NK-92 treated with Interleukin-12 subunit alpha and Interleukin-12 subunit beta, amount 100 ng/mL, for 24 hours (cell line): ENCODE measurements around the gene KCNAB1.

ENCODE experiments used
- DNase-seq: peaks from one replicate; lab custom pipeline; 2025; lab: John Stamatoyannopoulos, UW

The KCNAB1 gene

DNA sequence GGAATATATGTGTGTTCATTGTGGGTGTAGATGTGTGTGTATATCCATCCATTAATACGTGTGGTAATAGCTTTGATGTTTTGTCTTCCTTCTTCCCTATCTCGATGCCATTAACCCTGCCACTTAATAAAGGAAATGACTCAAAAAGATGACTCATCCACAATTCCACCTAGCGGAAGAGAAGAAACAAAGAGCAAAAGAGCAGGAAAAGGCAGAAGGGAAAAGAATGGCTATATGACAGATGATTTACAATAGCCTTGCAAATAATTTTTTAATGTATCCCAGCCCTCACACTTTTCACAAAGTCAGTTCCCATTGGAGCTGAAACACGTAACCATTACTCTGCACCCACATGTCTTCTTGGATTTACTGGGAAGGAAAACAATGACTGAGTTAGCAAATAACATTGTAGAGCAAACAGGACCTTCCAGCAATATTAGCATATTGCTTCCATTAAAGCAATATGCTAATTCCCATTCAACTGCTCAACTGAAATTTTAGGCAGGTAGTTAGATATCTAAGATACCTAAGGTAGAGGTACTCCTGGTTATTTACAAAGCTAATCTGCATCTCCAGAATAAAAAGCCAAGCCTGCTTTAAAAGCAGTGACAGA, 197.2 kb downstream of the KCNAB1 start:
- no peak for DNase-seq

DNA sequence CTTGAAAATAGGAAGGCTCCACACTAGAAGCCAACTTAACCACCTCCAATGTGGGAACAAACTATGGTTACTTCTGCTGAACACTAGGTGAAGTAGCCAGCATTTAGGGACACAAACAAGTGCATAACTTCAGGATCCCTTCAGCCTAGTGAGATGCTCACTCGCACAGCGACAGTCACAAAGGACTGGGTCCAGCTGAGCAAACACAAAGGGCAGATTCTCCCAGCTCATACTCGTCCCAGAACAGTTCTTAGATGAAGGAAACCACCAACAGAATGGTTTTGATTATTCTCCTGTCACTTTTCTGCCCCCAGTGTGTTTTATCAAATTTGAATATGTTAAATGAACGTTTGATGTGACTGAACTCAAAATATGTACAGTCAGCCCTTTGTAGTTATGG, 201.6 kb downstream of the KCNAB1 start:
- no peak for DNase-seq

DNA sequence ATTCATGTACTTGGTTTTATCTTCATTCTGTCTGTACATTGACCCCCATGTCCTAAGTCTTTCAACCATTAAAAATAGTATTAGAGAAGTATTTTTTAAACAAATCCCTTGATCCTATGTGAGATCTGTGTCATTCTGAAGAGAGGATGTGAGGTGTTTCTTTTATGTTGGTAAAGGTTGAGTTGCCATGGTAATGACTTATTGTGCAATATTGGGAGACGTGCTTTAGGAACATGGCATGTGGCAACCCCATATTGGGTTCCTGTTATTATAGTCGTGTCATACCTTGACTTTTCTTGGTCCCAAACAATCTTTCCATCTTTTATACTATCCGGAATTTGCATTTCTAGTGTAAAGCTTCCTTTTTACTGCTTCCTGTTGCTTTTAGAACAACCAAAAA, 203.1 kb downstream of the KCNAB1 start:
- DNase-seq = no peak

DNA sequence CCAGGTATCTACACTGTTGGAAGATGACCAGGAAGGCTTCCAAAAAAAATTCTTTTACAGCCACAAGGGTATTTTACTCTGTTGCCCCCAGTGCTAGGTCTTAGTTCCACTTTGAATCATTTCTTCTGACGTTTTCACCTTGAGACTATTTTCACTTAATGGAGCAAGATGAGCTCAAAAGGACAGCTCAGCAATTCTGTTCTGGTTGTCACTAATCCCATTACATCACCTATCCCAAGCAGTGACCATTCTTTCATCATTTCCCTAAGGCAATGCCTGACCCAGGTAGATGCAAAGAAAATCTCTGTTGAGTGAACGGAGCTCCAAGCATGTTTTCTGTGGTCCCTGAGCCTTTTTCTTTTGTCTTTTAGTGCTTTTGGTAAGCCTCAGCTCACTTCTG, 210.0 kb downstream of the KCNAB1 start:
- no peak for DNase-seq

DNA sequence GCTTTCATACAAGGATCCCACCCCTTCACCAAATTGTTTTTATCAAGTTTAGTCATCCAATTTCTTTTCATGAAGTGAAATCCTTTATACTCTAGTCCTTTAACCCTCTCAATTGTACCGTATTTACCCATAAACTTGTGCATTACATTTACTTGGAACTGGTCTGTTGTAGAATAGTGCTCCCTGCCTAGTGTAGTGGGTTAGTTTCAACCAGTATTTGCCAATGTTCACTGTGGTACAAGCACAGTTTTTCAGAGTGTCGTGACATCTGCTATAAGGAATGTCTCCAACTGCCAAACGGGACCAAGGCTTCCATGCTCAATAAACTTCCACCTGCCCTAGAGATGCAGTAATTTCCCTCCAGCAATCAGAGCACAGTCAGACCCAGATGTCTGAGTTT, 211.9 kb downstream of the KCNAB1 start:
- DNase-seq = no peak

DNA sequence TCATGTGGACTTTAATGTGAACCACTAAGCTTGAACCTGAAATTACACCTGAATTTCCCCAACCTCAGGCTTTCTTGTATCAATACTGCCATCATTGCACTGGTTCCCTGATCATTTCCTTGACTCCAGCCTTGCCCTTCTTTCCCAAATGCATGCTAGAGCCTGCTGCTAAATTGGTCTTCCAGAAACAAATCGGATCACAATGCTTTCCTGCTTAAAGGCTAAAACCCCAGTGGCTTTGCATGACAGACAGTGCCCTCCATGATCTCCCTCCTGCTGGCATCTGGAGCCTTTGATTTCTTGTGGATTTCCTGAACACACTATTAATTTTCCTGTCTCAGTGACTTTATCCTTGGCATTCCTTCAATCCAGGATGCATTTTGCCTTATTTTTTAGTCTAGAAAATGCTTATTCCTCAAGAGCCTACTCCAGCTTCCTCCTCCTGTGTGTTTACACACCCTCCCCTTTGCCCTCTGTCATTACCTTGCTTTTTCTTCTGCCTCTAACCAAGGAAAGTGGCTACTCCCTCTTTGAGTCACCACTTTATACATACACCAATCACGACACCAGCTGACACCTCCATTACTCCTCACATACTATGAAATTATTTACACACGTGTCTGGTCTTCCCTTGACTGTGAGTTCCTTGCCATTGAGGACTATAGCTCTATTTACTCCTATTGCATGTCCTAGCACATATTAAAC, 214.6 kb downstream of the KCNAB1 start:
- no peak for DNase-seq

DNA sequence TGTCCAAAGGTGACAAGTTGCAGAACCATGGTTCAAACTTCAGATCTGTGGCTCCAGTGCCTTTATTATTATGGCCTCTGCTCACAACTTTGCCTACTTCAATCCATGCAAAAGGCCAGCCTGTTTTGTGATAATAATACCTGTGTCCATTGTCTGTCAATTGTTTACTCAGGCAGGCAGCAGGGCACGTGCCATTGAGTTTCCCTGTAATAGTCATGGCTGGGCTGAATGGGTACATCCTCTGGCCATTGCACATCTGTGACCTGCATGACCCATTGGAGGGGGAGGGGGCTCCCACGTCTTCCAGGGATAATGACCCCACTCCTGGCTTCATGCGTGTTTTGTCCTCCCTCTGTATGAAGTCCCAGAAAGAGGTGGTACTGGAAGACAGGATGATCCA, 219.1 kb downstream of the KCNAB1 start:
- no peak for DNase-seq

DNA sequence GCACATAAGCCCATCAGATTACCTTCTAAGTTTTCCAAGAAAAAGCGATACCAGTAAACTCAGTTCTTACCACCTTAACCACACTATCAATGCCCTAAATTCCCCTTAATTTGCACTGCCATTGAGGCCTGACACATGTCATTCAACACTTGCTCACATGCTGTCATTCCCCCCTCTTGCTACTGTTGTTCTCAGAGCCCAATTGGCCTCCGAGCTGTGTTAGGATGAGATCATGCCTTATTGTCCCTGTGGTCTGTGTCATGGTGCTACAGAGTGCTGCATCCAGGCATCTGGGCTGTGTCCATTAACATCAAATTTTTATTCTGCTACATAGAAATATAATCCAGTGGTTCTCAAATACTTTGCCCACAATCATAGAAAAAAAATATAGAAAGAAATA, 221.0 kb downstream of the KCNAB1 start:
- no peak for DNase-seq

DNA sequence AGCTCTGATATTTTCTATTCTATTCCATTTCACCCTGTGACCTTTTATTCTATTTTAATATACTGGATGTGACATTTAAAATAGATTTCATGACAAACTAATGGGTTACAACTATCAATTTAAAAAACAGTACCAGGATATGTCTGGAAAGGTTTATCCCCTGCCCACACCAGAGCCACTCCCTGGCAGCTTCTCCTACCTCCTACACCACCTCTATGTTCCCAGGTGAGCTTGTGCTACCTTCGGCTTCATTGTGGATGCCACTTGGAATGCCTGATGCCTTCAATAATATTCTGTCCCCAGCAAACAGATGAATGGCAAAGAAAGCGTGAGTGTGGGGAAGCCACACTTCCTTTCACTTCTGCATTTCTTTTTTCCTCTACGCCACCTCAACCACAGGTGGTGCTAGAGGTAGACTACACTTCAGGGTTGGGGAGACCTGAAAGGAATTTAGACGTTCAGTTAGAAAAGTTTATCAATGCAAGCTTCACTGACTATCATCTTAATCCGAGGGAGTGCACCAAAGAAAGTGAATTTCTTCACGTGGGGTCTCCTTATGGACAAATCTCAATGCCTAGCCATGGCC, 221.5 kb downstream of the KCNAB1 start:
- no peak for DNase-seq

DNA sequence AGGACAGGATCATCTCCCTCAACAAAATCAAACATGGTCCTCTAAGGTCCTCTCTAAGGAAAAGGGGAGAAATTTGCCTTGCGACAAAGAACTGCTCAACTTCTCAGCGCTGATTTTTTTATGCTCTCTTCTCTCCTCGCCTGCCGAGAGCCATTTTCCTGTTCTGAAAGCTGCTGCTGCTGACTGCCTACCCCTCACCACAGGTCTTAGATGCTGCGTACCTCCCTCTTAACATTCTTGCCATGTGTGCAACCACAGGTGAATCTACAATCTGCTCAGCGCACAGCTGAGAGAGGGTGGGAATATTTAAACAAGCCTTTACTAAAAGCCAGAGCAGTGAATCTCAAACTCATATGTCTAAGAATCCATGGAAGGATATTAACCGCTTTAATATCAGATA, 223.8 kb downstream of the KCNAB1 start:
- no peak for DNase-seq

DNA sequence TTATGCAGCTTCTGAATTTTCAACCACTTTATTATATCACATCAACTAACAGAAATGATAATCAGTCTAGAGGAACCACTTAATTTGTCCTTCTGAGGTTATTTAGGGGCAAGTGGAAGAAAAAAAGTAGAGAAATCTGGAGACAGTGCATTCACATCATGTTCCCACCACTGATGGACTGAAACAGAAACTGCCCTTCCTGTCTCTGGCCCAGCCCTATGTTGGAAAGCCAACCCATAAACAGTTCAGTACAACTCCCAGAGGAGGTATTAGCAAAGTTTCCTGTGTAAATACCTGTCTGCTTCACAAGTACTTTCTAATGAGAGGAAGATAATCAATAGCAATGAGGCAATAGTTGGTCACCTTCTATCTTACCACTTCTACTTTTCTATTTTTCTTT, 228.7 kb downstream of the KCNAB1 start:
- DNase-seq = no peak

DNA sequence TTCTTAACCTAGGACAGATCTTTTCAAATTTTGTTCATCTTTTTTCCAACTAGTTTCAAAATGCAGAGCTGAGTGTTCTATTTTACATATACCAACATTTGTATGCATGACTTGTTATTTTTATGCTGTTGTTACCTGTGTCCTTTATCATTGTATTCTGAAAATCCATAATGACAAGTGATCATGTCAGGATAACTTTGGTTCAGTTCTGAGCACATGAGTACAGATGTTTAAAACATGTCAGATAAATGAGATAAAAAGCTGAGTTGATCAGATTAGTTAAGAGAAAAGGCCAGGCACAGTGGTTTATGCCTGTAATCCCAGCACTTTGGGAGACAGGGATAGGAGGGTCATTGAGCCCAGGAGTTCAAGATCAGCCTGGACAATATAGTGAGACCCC, 229.6 kb downstream of the KCNAB1 start:
- DNase-seq = no peak

DNA sequence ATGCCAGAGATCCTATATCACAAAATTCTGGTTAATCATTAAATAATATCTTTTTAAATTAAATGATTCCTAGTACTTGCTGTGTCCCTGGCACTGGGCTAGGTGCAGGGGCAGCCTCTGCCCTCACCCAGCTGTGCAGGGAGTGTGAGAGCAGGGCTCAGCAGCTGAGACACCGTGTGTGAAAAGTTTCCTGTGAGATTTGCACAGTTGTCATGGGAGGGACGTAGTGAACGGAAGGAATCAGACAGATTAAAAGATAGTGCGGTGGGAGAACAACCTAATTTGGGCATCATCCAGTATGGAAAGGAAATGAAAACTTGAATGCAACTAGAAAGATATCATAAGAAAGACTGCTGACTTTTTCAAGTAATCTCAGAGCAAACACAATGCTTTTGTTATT, 230.4 kb downstream of the KCNAB1 start:
- no peak for DNase-seq

DNA sequence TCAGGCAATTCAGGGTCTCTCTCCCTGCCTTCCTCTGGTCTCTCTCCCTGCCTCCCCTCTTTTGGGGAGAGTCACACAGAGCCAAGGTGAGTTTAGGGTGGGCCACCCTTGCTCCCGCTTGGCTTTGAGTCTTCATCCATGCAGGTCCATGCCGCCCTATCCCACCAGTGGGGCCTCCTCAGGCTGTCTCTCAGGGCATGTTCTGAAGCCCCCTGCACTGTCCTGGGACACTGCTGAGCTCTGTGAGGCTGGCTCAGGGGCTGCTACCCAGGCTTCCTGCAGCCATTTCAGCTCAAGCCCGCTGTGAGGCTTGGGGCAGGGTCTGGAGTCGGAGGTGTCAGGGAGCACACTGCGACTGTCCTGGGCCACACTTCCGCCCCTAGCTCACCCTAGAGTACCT, 231.4 kb downstream of the KCNAB1 start:
- no peak for DNase-seq

DNA sequence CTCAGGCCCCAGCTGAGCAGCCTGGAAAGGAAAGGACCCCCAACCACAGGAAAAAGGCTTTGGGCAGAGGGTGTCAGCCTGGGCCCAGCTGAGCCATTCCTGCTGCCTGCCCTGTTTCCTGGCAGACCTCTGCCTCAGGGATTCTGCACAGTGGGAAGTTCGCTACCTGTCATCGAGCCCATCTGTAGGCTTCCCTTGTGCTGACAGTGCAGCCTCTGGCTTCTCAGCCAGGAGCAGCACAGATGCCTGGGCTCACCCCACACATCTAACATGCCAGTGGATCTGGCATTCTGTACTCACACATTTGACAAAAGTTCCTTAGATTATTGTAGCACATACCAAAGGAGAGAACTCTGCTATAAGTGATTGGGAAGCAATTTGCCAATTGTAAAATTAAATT, 232.3 kb downstream of the KCNAB1 start:
- no peak for DNase-seq

DNA sequence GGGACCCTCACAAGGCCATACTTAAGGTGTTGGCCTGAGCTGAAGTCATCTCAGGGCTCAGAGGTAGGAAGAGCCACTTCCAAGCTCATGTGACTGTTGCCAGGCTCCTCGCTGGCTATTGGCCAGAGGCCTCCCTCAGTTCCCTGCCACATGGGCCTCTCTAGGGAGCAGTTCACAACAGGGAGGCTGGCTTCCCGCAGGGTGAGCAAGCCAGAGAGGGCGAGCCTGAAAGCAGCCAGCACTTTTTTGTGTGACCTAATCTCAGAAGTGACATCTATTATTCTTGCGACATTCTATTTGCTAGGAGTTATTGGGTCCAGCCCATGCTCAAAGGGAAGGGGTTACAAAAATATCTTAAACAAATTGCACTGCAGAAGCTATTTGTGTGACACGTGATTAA, 233.2 kb downstream of the KCNAB1 start:
- DNase-seq = no peak

DNA sequence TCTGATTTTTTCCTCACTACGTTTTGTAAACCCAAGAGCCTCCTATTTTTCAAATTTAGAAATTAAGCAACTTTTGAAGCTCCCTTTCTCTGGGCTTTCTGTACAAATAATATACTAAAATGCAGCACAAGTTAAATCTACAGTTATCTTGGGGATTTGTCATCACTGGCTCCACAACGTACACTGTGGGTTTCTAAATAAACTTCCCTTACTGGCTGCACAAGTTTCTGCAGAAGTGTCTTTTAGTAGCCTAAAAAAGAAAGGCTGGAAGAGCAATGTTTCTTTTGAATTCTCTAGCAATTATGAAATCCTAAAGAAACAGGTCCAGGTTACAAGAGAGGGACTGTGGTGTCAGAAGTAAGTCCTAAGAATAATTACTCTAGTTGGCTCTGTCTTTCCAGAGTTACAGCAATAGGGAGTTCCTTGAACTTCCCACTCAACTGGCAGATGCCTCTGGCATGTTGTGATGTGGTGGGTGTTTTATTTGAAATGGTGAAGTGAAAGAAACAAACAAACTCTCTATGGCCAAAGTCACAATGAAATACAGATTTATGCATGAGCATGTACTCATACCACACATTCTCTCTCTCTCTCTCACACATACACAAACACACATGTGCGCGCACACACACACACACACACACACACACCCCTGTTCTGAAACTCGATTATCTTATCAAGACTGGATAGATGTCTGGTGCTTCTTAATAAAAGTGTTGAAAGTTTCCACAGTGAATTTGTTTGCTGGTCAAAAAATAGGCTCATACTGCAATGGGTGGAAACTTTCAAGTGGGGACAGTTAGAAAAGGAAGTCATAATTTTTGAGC, 236.4 kb downstream of the KCNAB1 start:
- DNase-seq = no peak

DNA sequence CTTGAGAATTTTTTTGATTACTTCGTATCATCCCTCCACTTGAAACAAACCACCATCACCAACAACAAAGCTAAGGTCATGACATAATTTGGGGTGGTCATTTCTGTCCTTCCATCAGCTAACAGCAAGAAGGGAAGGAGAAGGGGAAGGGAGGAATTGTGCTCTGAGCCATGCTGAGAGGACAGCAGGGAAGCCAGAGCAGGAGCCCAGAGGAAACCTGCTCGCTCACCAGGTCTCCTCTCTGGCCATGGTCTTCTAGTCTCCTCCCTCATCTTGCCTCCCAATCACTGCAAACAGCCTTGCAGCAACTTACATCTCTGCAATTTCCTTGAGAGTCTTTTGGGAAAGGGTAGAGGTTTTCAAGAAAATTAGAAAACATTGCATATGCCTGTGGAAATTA, 237.9 kb downstream of the KCNAB1 start:
- DNase-seq = no peak

DNA sequence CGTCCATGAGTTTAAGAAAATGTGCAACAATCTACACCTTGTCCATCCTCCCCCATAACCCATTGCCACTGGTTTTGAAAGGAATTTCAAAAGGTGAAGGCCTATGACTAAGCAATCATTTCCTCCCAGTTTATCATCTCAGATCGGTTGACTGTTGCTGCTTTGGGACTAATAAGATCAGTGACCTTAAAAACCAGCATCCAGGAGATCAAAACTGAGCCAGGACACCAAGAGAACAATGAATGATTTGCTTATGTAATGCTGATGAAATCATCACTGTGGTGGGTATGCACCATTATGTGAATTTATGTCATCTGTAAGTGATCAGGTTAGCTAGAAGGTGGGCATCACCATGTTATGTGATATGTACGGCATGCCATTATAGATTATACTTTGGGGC, 239.0 kb downstream of the KCNAB1 start:
- no peak for DNase-seq

DNA sequence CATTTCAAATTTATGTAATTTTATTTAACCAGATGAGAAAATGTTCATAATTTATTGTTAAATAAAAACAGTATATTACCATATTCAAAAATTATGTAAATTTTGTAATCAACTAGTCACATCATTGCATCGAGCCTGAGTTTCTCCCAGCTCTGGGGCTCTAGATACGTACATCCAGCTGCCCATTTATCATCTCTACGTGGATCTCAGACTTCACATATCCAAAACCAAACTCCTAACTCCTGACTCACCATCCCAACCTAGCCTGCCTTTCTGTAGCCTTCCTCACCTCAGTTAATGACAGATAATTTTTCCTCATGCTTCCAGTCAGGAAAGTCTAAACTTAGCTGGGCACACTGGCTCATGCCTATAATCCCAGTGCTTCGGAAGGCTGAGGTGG, 239.7 kb downstream of the KCNAB1 start:
- DNase-seq = no peak

DNA sequence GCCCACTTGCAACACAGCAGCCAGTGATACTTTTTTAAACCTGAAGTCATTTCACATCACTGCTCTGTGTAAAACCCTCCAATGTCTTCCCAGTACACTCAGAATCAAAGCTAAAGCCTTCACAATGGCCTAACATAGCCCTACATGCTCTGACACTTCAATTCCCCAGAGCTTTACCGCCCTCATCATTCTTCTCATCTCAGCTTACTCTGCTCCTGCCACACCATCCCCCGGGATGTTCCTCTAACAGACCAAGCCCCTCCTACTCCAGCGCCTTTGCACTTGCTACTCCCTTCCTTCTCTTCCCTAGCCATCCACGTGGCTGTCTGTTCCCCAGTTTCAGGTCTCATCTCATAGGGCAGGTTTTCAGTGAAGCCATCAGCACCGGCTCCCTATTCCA, 240.6 kb downstream of the KCNAB1 start:
- no peak for DNase-seq

DNA sequence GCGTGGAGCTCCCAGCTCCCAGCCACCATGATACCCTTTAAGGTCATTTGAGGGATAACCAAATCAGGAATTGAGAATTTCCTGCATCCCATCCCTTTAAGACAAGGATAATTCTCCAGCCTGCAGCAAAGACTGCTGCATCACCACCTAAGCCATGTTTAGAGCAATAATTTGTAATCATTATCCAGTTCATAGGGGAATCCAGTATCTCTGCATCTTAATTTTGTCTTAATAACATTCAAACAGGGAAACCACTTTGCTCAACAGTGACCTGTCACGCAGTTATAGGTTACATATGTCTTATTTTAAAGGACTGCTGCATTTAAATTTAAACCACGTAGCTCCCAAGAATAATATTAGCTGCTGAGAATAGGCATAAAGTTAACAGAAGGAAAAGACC, 246.2 kb downstream of the KCNAB1 start:
- no peak for DNase-seq

DNA sequence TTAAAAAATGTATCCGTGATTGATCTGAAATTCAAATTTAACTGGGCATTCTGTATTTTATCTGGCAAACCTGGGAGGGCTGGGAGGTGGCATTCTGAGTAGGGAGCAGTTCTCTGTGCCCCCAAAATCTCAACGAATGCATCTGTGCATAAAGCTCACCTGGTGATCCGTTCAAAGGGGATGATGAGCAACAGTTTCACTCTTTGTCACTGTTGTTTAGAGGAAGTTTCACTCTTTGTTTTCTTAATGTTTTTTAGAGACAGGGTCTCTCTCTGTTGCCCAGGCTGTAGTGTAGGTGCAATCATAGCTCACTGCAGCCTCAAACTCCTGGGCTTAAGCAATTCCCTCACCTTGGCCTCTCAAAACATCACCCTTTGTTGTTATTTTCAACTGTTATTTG, 247.8 kb downstream of the KCNAB1 start:
- DNase-seq = no peak
